GM12873 (cell line): Measurements from ENCODE around the gene NAA60.

ENCODE experiments used
- TF ChIP-seq, protein P1 (sequence below): IDR thresholded peaks from 2 replicates; pipeline ENCODE4 v1.5.1; 2012; ENCODE audit warnings: low read depth, mild to moderate bottlenecking, moderate library complexity, low read length, control low read depth; ENCODE audit not compliant: insufficient read depth; ENCODE audit errors: missing control alignments

Gene NAA60

GRCh38 chr16:3495176-3495575 lies 51.7 kb downstream of the NAA60 start, which contains the start of gene C16orf90:
TSS of gene C16orf90 (minus strand) at chr16:3495489. CDS start at chr16:3495421, 68 bp downstream.
- TF ChIP-seq, protein P1, sequence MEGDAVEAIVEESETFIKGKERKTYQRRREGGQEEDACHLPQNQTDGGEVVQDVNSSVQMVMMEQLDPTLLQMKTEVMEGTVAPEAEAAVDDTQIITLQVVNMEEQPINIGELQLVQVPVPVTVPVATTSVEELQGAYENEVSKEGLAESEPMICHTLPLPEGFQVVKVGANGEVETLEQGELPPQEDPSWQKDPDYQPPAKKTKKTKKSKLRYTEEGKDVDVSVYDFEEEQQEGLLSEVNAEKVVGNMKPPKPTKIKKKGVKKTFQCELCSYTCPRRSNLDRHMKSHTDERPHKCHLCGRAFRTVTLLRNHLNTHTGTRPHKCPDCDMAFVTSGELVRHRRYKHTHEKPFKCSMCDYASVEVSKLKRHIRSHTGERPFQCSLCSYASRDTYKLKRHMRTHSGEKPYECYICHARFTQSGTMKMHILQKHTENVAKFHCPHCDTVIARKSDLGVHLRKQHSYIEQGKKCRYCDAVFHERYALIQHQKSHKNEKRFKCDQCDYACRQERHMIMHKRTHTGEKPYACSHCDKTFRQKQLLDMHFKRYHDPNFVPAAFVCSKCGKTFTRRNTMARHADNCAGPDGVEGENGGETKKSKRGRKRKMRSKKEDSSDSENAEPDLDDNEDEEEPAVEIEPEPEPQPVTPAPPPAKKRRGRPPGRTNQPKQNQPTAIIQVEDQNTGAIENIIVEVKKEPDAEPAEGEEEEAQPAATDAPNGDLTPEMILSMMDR, result no peak

DNA sequence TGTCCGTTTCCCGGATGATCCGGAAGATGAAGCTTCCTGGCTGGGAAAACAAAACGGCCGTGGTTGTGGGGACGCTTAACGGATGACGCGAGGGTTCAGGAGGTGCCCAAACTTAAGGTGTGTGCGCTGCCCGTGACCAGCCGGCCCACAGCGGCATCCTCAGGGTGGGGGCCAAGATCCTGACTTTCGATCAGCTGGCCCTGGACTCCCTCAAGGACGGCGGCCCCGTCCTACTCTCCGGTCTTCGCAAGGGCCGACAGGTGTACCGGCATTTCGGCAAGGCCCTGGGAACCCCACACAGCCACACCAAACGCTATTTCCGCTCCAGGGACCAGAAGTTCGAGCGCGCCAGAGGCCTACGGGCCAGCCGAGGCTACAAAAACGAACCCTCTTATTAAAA lies 52.9 kb downstream of the NAA60 start:
- TF ChIP-seq, protein P1, result no peak

DNA sequence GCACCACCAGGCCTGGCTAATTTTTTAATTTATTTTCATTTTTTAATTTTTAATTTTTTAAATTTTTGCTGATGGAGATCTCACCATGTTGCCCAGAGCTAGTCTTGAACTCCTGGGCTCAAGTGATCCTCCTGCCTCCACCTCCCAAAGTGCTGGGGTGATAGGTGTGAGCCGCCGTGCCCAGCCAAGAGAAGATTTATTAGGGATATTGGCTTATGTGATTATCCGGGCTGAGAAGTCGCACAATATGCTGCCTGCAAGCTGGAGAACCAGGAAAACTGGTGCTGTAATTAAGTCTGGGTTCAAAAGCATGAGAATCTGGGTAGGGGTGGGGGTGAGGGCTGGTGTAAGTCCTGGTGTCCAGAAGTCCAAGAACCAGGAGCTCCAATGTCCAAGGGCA lies 54.3 kb downstream of the NAA60 start:
- TF ChIP-seq, protein P1, result no peak

GRCh38 chr16:3498988-3499387 lies 55.5 kb downstream of the NAA60 start:
- TF ChIP-seq, protein P1, result no peak

DNA sequence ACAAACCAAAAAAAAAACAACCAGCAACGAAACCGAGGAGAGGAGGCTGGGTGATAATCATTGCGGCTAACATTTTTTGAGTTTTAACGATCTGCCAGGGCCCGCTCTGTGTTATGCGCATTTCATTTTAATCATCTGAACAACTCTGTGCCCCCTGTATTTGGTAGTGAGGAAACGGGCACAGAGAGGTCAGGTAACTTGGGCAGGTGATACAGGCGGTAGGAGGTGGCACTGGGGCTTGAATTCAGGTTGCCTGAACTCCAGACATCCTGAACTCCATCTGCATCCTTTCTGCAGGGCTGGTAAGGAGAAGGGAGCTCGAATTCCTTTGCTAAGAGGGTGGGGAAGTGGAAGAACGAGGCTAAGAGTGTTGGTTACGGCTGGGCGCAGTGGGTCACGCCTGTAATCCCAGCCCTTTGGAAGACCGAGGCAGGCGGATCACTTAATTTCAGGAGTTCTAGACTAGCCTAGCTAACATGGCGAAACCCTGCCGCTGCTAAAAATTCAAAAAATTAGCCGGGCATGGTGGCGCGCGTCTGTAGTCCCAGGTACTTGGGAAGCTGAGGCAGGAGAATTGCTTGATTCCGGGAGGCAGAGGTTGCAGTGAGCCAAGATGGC lies 58.4 kb downstream of the NAA60 start:
- TF ChIP-seq, protein P1, result no peak

GRCh38 chr16:3503523-3503922 lies 60.0 kb downstream of the NAA60 start:
- TF ChIP-seq, protein P1, result no peak

GRCh38 chr16:3508736-3509135 lies 65.3 kb downstream of the NAA60 start:
- TF ChIP-seq, protein P1, result no peak

- TF ChIP-seq, protein P1, result no peak
These were observed 66.0 kb downstream of the NAA60 start for GRCh38 chr16:3509470-3509928.
